GM23248 (cell line): ENCODE results near the gene HEPACAM.

Experiments
- EZH2 ChIP-seq: fragments of 200-600 bp; sonication (generic); IDR thresholded peaks from 2 replicates; pipeline ENCODE4 v1.6.1; 2018; ENCODE audit warnings: antibody characterized with exemption, mild to moderate bottlenecking; ENCODE audit not compliant: insufficient read depth, poor library complexity, severe bottlenecking
- EZH2phosphoT487 ChIP-seq: fragments of 200-600 bp; sonication (generic); IDR thresholded peaks from 2 replicates; pipeline ENCODE4 v1.6.1; 2018; ENCODE audit warnings: antibody characterized with exemption, moderate library complexity, mild to moderate bottlenecking, low read depth; ENCODE audit not compliant: insufficient read depth

DNA sequence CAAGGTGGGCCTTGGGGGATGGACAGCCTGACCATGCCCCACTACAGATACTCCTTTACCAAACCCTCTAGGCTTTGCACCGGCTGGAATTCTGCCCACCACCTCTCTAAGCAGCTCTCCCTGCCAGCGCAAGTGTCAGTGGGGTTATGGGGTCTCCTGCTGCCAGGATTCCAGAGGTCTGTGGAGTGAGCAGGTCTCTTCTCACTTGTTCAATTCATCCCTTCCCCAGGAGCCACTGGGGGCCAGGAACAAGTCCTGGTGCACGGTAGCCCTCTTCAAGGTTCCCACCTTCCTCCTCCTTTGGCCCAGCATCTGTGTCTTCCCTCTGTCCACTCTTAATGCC lies 48.6 kb upstream of the HEPACAM start:
- TF ChIP-seq EZH2phosphoT487 = no peak
- no peak for TF ChIP-seq EZH2
